Lung (tissue), 12 donors: ENCODE results near the gene MDFIC. TPM values are rescaled to one million over a fixed set of nuclear protein-coding genes. Genes with fewer than 3 reads are reported as not detected.

ENCODE experiments used
- ATAC-seq: fragments of 200-7000 bp; cut with Tn5 transposase; one replicate; pipeline ENCODE4 v1.9.1; 2020; ENCODE audit warnings: moderate number of reproducible peaks; ENCODE audit not compliant: insufficient read depth, low FRiP score
- DNase-seq, 3 donors: peaks; one replicate each; pipeline ENCODE4 v3.0.0-alpha.2; 2013 to 2017
- H3K27ac ChIP-seq, 2 donors: one replicate each; pipeline ENCODE4 v1.5.1; 2013; ENCODE audit warnings: mild to moderate bottlenecking in 2 of 2, moderate library complexity in 2 of 2, control low read depth in 1 of 2, inconsistent platforms in 1 of 2, low read depth in 1 of 2, low read length in 1 of 2
- H3K27me3 ChIP-seq, 3 donors: one replicate each; pipeline ENCODE4 v1.5.1; 2013; ENCODE audit warnings: low read length in 2 of 3; ENCODE audit not compliant: control insufficient read depth in 3 of 3, insufficient read depth in 3 of 3
- H3K36me3 ChIP-seq, 4 donors: one replicate each; pipeline ENCODE4 v1.5.1; 2013; ENCODE audit warnings: low read length in 4 of 4, mild to moderate bottlenecking in 1 of 4, moderate library complexity in 1 of 4; ENCODE audit not compliant: control insufficient read depth in 4 of 4, insufficient read depth in 4 of 4
- H3K4me1 ChIP-seq, 5 donors: one replicate each; pipeline ENCODE4 v1.5.1; 2013; ENCODE audit warnings: low read length in 5 of 5, mild to moderate bottlenecking in 2 of 5, moderate library complexity in 1 of 5; ENCODE audit not compliant: control insufficient read depth in 5 of 5, insufficient read depth in 5 of 5
- H3K4me3 ChIP-seq: one replicate; pipeline ENCODE4 v1.5.1; 2013; ENCODE audit warnings: mild to moderate bottlenecking, control low read depth, moderate library complexity
- H3K9ac ChIP-seq, 2 donors: one replicate each; pipeline ENCODE4 v1.5.1; 2013; ENCODE audit warnings: low read length in 2 of 2, control low read depth in 1 of 2; ENCODE audit not compliant: insufficient read depth in 1 of 2
- H3K9me3 ChIP-seq, 4 donors: one replicate each; pipeline ENCODE4 v1.5.1; 2013; ENCODE audit warnings: low read length in 3 of 4, mild to moderate bottlenecking in 1 of 4, moderate library complexity in 1 of 4; ENCODE audit not compliant: control insufficient read depth in 4 of 4, insufficient read depth in 3 of 4
- WGBS, 2 donors: extraction: QIAGEN DNeasy Blood & Tissue Kit; methylation state at CpG; one replicate each; pipeline ENCODE4 v1.1.7; 2013; 5-methylcytosine and 5-hydroxymethylcytosine counted together
- polyA plus RNA-seq, 2 donors: library from polyadenylated mRNA; stranded (reverse); fragments of 200-250 nt; gene quantifications; one replicate each; pipeline ENCODE4 v1.2.1, GENCODE V29; 2013
- total RNA-seq, 2 donors: library from RNA; depleted of rRNA in 1 of 2; stranded (reverse); fragments of >200 nt in 1 of 2; gene quantifications; one replicate each; pipeline ENCODE4 v1.2.1, GENCODE V29; 2014 to 2021
- TF ChIP-seq, protein P1 (sequence below): IDR thresholded peaks from 2 replicates; pipeline ENCODE4 v1.5.1; 2012; ENCODE audit warnings: mild to moderate bottlenecking; ENCODE audit errors: control extremely low read depth, extremely low read depth
- donor health status: control.
- donor health status: control.
- donor health status: Bipolar disorder and iron deficiency.
- donor health status: healthy.
- donor health status: DM: yes; HTN: yes; CAD: no.

The MDFIC gene
- total and polyA plus RNA-seq, 4 donors = 13.3 to 55.5 (median 25.5) TPM

DNA sequence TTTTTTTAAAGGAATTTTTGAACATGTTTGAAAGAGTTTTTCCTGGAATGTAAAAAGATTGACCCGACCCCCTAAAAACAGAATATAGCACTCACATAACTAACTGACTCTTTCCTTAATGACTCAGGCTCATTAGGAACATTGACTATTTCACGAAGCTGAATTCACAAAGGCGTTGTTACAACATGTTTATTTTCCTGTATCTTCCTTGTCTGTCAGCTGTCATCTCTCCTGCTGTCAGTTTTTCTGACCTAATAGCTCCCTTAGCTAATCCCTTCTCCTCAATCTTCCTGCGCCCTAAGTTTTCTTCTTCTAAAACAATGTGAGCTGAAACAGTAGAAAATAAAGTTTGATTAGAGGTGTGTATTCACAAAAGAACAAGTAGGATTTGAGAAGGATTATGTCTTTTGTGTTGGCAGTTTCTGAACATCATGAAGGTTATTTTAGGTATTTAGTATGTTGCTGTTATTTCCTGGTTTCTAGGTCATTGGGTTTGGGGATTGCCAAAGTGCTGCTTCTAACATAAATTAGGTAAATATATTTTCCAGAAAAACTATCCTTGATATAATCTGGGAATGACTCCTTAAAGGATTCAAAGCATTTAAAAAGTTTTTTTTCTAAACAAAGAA is 4.6 kb upstream of the MDFIC start:
- H3K36me3 ChIP-seq = no peaks in the 10 kb centered on the region
- H3K9me3 ChIP-seq = no peaks in the 10 kb centered on the region
- TF ChIP-seq, protein P1, sequence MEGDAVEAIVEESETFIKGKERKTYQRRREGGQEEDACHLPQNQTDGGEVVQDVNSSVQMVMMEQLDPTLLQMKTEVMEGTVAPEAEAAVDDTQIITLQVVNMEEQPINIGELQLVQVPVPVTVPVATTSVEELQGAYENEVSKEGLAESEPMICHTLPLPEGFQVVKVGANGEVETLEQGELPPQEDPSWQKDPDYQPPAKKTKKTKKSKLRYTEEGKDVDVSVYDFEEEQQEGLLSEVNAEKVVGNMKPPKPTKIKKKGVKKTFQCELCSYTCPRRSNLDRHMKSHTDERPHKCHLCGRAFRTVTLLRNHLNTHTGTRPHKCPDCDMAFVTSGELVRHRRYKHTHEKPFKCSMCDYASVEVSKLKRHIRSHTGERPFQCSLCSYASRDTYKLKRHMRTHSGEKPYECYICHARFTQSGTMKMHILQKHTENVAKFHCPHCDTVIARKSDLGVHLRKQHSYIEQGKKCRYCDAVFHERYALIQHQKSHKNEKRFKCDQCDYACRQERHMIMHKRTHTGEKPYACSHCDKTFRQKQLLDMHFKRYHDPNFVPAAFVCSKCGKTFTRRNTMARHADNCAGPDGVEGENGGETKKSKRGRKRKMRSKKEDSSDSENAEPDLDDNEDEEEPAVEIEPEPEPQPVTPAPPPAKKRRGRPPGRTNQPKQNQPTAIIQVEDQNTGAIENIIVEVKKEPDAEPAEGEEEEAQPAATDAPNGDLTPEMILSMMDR = no peak
- no peak overlapping the region for H3K4me3 ChIP-seq
- WGBS, 2 donors = 56 to 59% methylated on average over 4 of the region's 4 CpGs
- H3K27ac ChIP-seq = no peak overlapping the region
- H3K27me3 ChIP-seq = no peaks in the 10 kb centered on the region
- peaks cover 0 to 12% (median 2%) of the 10 kb centered on the region in 5 donors for H3K4me1 ChIP-seq
- no peak overlapping the region for H3K9ac ChIP-seq
- DNase-seq = no peak
- no peak for ATAC-seq

DNA sequence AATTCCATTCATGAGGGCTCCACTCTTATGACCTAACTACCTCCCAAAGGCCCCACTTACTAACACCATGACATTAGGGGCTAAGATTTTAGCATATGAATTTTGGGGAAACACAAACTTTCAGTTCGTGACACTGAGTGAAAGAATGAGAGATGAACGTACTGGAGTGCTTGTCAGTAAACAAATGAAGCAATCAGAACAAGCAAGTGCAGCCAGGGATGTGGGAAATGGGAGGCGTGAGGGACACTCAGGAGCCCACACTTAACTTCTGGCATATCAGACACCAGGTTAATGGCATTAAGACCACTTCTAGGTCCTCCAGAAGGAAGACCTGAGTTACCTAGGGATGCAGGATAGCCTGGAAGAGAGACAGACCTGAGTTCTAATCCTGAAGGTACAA is 2.3 kb upstream of the MDFIC start:
- H3K27me3 ChIP-seq = no peaks in the 10 kb centered on the region
- ATAC-seq = no peak
- no peak overlapping the region for H3K9ac ChIP-seq
- TF ChIP-seq, protein P1 = no peak
- no peak for DNase-seq
- no peak overlapping the region for H3K4me3 ChIP-seq
- H3K36me3 ChIP-seq = no peaks in the 10 kb centered on the region
- WGBS, 2 donors = 59 to 80% methylated on average over 3 of the region's 3 CpGs
- no peaks in the 10 kb centered on the region for H3K9me3 ChIP-seq
- H3K4me1 ChIP-seq = peaks cover 0 to 22% (median 4%) of the 10 kb centered on the region in 5 donors
- H3K27ac ChIP-seq = no peak overlapping the region

DNA sequence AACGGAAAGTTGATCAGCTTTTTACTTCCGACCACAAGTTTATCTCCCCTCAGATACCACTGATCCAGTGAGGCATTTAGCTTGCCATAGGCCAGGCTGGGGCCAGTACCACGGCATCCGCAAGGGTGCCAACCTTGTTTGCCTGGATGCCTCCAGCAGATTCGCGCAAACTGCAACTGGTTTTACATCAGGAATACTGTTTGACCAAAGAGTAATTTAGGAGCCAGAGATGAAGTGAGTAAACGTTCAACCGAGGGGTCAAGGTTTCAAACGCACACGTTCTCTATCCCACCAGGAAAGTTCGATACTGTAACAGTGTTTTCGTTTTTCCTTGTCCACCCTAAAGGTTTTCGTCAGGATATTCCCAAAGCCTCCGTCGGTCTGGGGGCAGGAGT is 266 bp upstream of the MDFIC start:
- DNase-seq (no peak), ATAC-seq (no peak)
- Histone ChIP-seq H3K9ac (no peak overlapping the region), H3K9me3 (no peaks in the 10 kb centered on the region), H3K4me3 (no peak overlapping the region), H3K27ac (peak overlapping the region; percentile 71 to 94), H3K4me1 (peaks cover 0 to 25% (median 4%) of the 10 kb centered on the region in 5 donors), H3K27me3 (no peaks in the 10 kb centered on the region), H3K36me3 (peaks cover 0 to 4% (median 0%) of the 10 kb centered on the region in 4 donors)
- TF ChIP-seq, protein P1 = no peak
- WGBS, 2 donors = 52 to 63% methylated on average over 15 of the region's 15 CpGs
